Measurements from ENCODE around the gene SNX10. TPM values are rescaled to one million over a fixed set of nuclear protein-coding genes. Genes with fewer than 3 reads are reported as not detected.

The SNX10 gene
- polyA plus RNA-seq, 3 donors: 4.6 to 18.2 (median 16.1) TPM

DNA sequence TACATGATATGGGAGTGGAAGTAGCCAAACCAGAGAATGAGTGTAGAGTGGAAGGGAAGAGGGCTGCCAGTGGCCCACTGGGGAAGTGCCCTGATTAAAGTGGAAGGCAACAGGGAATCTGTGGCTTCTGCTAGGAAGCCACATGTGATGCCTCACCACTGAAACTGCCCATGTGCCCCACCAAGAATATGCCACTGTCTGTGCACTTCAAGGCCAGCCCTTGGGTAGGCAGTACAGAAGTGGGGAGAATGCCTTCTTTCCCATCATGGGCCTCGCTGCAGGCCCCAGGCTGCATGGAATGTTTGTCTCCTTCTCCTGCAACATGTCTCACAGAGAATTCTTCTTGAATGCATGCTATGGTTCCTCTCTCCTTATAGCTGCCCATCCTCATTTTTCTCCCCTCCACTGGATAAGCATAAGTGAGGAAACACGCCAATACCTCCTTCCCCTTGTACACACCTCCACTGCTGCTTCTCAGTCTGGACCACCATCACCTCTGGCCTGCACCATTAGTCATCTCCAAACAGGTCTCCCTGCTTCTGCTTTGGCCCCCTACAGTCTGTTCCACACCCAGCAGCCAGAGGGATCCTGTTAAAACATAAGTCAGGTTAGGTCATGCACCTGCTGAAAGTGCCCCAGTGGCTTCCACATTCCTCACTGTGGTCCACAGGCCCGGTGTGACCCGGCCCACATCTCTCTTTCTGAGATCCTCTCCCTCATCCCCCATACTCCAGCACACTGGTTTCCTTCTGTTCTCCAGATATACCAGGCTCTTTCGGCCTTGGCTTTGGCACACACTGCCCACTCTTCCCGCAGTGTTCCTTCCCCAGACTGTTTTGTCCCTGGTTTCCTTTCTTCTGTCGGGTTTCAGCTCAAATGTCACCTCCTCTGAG is 37.1 kb downstream of the SNX10 start:
- H3K27ac ChIP-seq (ENCODE audit: low read depth, low read length): no peak overlapping the region
- 91 to 94% (median 91%) methylated on average over 7 of the region's 7 CpGs for WGBS, 3 donors

DNA sequence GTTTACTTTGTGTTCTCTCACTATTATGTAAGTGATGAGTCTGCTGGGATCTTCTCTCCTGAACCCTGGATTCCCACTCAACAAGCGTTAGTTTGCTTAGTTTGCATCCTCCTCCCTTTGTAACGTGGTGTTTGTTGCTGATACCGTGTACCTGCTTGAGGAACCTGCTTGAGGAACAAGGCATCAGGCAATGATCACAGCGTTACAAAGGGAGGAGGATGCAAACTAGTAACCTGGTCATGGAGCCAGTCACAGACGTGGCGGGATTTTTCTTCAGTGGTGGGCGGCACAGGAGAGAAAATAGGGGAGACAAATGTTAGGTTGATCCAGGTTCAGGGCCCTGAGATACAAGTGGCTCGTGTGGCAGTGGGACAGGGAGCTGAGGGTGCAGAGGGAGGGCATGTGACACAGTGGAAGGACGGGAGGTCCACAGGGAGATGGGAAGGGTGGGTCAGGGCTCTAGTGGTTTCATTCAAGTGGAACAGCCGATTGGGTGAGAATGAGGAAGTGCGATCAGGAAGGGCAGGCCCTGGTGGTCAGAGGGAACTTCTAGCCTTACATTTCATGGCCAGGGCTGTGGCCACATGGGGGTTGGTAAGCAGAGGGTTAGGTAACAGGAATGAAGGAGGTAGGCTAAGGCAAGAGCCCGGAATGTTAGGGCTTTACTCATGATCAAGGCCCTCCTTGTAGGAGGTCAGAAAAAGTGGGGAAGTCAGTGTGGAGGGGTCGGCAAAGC is 38.0 kb downstream of the SNX10 start:
- WGBS, 3 donors: 69 to 89% (median 76%) methylated on average over 12 to 13 of the region's 13 CpGs
- H3K27ac ChIP-seq (ENCODE audit: low read depth, low read length): no peak overlapping the region

DNA sequence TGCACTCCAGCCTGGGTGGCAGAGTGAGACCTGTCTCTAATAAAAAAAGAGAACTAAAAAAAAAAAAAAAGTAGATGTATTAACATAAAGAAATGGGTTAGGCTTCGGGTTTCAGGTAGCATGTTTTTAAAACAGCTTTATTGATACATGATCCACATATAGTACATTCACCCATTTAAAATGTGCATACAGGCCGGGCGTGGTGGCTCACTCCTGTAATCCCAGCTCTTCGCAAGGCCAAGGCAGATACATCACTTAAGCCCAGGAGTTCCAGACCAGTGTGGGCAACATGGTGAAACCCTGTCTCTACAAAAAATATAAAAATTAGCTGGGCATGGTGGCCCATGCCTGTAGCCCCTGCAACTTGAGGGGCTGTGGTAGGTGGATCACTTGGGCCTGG is 39.5 kb downstream of the SNX10 start:
- no peak overlapping the region for H3K27ac ChIP-seq (ENCODE audit: low read depth, low read length)
- WGBS, 3 donors: 96 to 98% (median 98%) methylated on average over 4 of the region's 4 CpGs

DNA sequence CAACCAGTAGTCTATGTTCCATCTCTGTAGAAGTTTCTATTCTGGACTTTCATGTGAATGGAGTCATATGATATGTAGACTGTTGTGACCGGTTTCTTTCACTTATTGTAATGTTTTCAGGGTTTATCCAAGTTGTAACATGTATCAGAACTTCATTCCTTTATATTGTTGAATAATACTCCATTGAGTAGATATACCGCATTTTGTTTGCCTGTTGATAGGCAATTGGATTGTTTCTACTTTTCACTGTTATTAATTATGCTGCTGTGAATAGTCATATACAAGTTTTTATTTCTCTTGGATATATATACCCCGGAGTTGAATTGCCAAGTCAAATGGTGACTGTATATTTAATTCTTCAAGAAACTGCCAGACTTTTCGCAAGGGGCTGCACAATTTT is 40.1 kb downstream of the SNX10 start:
- no peak overlapping the region for H3K27ac ChIP-seq (ENCODE audit: low read depth, low read length)
- WGBS, 3 donors: 73 to 87% (median 84%) methylated on average over 4 of the region's 4 CpGs

DNA sequence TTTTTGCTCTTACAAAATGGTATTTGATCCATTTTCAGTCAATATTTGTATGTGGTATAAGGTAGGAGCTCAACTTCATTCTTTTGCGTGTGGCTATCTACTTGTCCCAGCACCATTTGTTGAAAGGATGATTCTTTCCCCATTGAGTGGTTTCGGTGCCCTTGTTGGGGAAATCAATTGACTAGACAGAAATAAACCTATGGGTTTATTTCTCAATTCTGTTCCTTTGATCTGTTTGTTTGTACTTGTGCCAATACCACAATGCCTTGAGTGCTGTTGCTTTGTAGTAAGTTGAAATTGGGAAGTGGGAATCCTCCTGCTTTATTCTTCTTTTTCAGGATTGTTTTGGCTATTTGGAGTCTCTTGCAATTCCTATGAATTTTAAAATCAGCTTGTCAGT is 41.0 kb downstream of the SNX10 start:
- WGBS, 3 donors: 64 to 87% (median 66%) methylated on average over 2 of the region's 2 CpGs
- H3K27ac ChIP-seq (ENCODE audit: low read depth, low read length): no peak overlapping the region

DNA sequence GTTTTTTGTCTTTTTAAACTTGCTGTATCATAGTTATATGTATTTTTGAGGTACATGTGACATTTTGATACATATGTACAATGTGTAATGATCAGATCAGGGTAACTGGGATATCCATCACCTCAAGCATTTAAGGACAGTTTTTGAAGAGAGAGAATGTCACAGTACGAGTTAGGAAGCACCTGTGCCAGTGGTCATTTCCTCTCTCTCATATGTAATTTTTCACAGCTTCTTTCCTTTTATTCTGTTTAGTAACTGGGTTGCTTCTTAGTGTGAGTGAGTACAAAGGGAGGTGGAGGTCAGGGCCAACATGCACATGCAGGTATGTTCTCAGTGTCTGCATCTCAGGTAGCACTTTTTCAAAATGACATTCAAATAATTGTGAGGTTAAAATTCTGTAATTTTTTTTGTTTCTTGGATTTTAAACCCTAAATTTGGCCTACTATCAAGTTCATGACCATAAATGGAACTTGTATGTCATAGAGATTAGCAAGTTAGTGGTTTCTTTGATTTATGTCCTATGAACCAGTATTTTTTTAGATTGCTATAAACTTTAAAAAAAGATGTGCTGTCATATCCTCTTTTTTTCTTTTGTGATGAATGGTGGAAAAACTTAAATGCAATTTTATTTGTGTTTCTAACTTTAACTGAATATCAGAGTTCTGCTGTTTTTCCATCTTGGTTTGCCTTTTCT is 42.7 kb downstream of the SNX10 start:
- 50 to 68% (median 63%) methylated on average over 1 of the region's 1 CpG for WGBS, 3 donors

DNA sequence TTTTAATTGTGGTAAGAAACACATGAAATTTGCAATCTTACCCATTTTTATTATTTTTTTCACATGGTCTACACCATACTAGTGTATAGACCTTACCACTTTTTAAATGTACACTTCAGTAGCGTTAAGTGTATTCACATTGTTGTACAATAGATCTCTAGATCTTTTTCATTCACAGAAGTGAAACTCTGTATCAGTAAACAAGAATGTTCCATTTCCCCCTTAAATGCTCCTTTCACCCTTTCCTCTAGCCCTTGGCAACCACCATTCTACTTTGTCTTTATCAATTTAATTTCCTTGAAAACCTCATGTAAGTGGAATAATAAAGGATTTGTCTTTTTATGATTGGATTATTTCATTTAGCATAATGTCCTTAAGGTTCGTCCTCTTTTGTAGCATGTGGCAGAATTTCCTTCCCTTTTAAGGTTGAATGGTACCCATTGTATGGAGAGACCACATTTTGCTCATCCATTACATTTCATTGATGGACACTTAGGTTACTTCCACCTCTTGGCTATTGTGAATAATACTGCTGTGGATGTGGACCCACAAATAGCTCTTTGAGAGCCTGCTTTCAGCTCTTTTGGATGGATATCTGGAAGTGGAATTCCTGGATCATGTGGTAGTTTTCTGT is 45.7 kb downstream of the SNX10 start:
- 47 to 59% (median 52%) methylated on average over 2 of the region's 2 CpGs for WGBS, 3 donors

More for the DNA sequence above, 42.7 kb downstream of the SNX10 start:
- no peak overlapping the region for H3K27ac ChIP-seq (ENCODE audit: low read depth, low read length)

DNA sequence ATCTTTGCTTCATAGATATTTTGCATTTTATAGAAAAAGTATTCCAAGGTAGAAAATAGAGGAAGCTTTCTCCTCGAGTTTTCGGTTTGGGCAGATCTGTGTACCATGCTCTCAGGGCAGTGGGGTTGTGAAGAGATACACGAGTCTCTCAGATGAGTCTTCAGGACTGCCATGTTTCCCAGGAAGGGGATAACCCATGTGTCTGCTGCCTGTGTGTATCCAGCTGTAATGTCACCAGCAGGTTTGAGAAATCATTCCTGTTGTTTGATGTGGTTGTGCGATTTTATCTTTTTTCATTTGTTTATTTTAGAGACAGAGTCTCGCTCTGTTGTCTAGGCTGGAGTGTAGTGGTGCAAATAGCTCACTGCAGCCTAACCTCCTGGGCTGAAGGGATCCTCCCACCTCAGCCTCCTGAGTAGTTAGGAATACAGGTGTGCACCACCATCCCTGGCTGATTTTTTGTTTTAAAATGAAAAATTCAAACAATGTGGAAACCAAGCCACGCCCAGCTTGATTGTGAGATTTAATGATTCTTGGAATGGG is 48.9 kb downstream of the SNX10 start:
- WGBS, 3 donors: 84 to 94% (median 89%) methylated on average over 6 of the region's 6 CpGs
- H3K27ac ChIP-seq (ENCODE audit: low read depth, low read length): no peak overlapping the region

More for the DNA sequence above, 45.7 kb downstream of the SNX10 start:
- H3K27ac ChIP-seq (ENCODE audit: low read depth, low read length): no peak overlapping the region

DNA sequence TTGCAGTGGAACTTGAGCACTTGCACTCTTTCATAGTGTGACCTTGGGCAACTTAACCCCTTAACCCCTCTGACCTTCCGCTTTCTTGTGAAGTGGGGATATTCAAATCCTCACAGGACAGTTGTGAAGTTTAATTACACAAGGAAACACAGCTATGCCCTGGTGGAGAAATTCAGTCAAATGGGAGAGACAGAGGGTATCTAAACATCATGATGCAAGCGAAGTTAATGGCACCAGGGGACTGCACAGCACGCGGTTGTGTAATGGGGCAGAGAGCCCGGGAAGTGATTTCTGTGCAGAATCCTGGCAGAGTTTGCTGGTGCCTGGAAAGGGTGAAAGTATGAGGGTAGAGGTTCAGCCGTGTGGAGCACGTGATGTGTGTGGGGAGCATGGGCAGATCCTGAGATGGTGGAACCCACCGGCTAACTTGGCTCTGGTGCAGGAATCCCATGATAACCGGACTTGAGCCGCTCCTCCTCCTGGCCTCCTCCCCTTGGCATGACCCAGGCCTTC is 51.7 kb downstream of the SNX10 start:
- 76 to 84% (median 83%) methylated on average over 10 of the region's 10 CpGs for WGBS, 3 donors
- no peak overlapping the region for H3K27ac ChIP-seq (ENCODE audit: low read depth, low read length)

DNA sequence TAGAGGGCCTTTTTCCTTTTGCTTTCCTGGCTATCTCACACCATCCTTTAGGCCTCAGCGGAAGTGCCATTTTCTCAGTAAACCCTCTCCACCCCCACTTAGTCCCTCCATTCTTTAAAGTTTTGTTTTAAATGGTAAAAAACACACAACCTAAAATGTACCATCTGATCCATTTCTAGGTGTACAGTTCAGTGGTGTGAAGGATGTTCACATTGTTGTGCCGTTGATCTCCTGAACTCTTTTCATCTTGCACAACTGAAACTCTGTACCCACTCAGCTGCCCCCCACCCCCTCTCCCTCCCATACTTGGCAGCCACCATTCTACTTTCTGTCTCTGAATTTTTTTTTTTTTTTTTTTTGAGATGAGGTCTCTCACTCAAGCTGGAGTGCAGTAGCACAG is 52.2 kb downstream of the SNX10 start:
- 76 to 92% (median 87%) methylated on average over 2 of the region's 2 CpGs for WGBS, 3 donors
- H3K27ac ChIP-seq (ENCODE audit: low read depth, low read length): no peak overlapping the region

DNA sequence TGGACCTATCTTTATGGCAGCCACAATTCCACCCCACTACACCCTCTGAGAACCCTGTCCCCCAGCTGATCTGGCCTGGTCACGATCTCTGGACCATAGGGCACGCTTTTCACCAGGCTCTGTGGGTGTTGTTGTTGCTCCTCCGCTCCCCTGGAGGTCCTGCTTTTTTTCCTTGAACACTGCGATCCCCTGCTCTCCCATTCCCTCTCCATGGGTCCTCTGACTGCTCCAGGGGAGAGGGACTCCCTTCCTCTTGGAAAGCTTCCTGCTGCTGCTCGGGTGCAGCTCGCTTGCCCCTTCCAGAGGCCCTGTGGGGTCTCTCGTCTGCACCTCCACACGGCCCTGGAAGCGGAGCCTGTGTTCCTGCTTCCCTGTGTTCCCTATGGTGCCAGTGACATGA is 53.5 kb downstream of the SNX10 start:
- H3K27ac ChIP-seq (ENCODE audit: low read depth, low read length): no peak overlapping the region
- WGBS, 3 donors: 87 to 89% (median 89%) methylated on average over 9 of the region's 9 CpGs

DNA sequence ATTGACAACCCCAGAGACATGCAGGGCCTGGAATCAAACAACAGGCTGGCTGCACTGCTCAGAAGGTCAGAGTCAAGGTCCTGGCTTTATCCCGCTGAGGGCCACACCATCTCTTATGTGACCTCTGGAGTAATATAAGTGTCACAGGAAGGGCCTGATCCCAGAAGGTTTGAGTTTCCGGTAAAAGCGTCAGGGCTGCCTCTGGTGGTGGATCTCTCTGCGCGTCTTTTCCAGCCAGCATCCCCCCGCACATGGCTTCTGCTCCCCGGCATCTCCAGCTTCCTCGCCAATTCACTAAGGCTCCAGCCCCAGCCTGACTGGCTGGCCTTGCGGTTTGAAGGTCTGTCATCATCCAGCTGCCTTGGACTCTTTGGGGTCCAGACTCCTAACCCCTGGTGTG is 54.2 kb downstream of the SNX10 start:
- WGBS, 3 donors: 88 to 93% (median 93%) methylated on average over 9 of the region's 9 CpGs

DNA sequence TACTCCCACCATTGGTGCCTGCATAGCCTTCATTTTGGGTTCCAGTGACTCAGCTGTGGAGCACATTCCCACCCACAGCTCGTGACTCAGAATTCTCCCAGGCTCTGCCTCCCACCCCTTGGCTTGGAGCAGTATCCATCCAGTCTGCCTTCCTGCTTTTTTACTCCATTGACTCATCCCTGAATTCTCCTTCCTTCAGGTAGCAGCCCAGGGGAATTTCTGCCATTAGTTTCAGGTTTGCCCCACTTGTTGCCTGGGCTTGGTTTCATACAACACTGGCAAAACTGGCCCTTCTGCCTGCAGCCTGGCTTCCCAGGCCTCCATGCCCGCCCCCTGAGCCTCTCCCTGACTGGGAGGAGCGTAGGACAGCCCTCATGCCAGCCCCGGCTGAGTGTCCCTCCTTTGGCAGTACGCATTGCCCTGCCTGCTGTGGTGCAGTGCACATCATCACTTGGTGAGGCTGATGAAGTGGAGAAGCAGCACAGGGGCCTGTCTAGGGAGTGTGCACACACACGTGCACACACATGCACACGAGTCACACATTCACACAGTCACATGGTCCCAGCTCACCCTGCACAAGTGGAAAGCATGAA is 55.0 kb downstream of the SNX10 start:
- WGBS, 3 donors: 66 to 74% (median 73%) methylated on average over 6 to 7 of the region's 7 CpGs
- no peak overlapping the region for H3K27ac ChIP-seq (ENCODE audit: low read depth, low read length)

More for the DNA sequence above, 54.2 kb downstream of the SNX10 start:
- no peak overlapping the region for H3K27ac ChIP-seq (ENCODE audit: low read depth, low read length)

DNA sequence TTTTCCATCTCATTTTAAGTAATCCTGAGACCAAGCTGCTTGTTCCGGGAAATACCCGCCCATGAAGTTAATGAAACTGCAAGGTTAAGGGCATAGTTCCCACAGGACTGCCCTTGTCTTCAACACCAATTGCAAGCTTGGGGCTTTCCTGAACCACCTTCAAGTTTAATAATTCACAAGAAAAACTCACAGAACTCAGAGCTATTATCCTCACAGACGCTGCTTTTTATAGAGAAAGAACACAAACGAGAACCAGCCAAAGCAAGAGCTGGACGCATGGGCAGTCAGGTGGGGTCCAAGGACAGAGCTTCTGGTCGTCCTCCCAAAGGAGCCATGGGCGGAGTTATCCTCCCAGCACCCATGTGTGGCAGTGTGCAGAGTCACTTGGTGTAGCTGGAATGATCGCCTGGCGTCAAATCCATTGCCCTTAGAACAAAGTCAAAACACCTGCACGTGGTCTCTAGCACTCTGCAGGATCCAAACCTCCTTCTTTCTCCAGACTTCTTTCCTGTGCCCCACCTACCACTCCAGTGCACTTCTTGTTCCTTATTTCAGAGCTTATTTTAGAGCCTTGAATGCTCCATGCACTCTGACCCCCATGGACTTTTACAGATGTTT is 56.7 kb downstream of the SNX10 start:
- H3K27ac ChIP-seq (ENCODE audit: low read depth, low read length): no peak overlapping the region
- 32 to 85% (median 85%) methylated on average over 10 of the region's 10 CpGs for WGBS, 3 donors

DNA sequence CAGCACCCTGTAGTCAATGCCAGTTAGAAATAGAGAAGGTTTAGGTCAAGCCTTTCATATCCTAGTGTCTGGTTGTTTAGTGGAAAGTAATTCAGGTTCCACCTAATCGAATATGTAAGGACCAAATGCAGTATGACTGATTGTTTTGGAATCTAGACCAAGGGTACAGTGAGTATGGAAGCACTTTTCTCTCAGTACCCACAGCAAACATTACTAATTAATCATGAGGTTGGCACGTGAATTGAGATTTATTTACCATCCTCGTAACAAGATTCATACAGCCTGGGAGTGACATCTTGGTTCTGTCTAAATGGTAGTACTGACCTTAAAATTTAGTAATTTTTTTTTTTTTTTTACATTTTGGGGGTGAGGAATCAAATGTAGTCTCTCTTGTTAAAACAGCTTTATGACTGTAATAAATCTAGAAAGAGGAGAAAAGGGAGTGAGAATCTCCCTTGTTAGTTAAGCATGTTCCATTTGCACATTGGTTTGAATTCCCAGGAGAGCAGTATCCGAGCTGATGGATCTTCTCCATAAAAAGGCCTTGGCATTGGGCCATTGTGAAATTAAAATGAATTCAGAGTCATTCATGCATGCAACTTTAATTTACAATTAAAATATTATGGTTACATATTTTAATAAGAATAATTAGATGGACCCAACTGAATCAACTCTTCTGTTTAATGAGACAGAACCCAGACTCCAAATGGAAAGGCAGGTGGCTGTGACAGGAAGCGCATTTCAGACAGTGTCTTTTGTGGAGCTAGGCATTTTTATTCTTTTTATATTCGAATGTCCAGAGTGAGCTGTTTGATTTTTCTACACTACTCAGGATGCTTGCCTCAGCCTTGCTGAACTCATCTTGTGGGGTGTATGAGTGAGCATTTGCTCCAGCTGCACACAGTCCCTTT is 57.6 kb downstream of the SNX10 start:
- 62 to 80% (median 65%) methylated on average over 6 of the region's 6 CpGs for WGBS, 3 donors
- H3K27ac ChIP-seq (ENCODE audit: low read depth, low read length): no peak overlapping the region

DNA sequence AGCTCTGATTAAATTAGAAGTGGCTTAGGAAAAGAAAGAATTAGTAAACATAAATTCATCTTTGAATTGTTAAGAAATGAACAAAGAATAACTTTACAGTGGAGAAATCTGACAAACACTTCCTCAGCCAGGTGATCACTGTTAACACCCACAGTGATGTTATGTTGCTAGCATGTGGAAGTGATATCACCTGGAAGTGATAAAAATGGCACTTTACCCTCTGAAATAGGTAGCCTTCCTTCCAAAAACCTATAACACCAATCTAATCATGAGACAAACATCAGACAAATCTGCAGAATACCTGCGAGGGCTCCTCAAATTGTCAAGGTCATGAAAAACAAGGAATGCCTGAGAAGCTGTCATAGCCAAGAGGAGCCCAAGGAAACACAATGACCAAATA is 59.5 kb downstream of the SNX10 start:
- H3K27ac ChIP-seq (ENCODE audit: low read depth, low read length): no peak overlapping the region
- WGBS, 3 donors: 52 to 91% (median 84%) methylated on average over 1 of the region's 1 CpG
